NK-92 treated with Interleukin-12 subunit alpha and Interleukin-12 subunit beta, amount 100 ng/mL, for 24 hours (cell line): ENCODE data around the gene GRID2.
"Not testable (repeated sequence)": the region's sequence is repeated elsewhere in the genome, so short reads cannot be mapped to it uniquely, and the experiment has no call there.

Experiments used
- DNase-seq: peaks from one replicate; lab custom pipeline; 2025; lab: John Stamatoyannopoulos, UW

The GRID2 gene

GRCh38 chr4:92444143-92444843 lies 140.5 kb downstream of the GRID2 start:
- not testable (repeated sequence) for DNase-seq

DNA sequence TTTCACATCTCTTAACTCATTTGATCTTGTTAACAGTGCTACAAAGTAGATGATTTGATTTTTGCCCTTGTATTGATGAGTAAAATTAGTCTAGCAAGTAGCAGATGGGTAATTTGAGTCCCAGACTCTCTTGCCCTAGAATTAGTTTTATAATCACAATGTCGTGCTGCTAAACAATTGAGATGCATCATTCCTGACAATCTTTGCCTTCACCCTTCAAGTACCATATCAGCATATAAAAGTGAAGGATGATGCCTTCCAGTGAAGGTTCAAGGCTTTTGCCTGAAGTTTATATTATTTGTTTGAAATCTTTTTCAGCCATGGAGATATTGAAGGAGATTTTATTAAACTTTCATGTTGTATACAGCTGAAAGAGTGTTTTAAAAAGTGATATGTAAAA lies 141.4 kb downstream of the GRID2 start:
- no peak for DNase-seq

- no peak for DNase-seq
These were observed 143.6 kb downstream of the GRID2 start for GRCh38 chr4:92447255-92447905.

- not testable (repeated sequence) for DNase-seq
These were observed 144.4 kb downstream of the GRID2 start for GRCh38 chr4:92448176-92448575.

- DNase-seq, result no peak
These were observed 146.9 kb downstream of the GRID2 start for GRCh38 chr4:92450694-92451093.

GRCh38 chr4:92451782-92452181 lies 148.0 kb downstream of the GRID2 start:
- DNase-seq, result no peak

DNA sequence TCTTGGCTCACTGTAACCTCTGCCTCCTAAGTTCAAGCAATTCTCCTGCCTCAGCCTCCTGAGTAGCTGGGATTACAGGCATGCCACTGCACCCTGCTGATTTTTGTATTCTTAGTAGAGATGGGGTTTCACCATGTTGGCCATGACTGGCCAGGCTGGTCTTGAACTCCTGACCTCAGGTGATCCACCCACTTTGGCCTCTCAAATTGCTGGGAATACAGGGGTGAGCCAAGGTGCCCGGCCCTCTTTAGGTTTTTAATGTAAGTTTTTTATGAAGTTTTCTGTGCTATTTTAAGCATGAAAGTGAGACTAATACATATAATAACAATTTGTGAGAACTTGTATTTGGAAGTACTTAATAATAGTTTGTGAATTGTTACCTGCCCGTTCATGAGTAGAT lies 148.6 kb downstream of the GRID2 start:
- not testable (repeated sequence) for DNase-seq

DNA sequence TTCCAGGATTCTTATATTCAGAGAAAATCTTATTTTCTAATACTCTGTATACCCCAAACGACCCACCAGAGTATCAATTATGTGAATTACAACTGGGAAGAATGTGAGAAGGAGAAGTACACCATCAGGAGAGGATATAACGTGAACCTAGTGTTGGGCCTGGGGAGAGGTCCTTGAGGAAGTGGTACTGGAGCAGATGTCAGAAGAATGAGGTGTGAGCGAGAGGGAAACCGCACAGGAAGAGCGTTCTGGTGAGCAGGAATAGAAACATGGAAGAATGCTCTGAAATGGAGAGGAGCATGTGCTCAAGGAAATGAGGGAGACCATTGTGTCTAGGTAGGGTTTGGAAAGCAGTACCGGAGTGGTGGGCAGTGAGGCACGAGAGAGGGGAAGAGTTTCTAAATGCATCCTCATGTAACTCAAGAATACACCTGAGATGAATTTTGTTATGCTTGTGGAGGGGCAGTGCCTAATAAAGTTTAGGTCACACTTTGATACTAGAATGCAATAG lies 151.6 kb downstream of the GRID2 start:
- no peak for DNase-seq

- no peak for DNase-seq
These were observed 152.2 kb downstream of the GRID2 start for GRCh38 chr4:92455951-92456350.

DNA sequence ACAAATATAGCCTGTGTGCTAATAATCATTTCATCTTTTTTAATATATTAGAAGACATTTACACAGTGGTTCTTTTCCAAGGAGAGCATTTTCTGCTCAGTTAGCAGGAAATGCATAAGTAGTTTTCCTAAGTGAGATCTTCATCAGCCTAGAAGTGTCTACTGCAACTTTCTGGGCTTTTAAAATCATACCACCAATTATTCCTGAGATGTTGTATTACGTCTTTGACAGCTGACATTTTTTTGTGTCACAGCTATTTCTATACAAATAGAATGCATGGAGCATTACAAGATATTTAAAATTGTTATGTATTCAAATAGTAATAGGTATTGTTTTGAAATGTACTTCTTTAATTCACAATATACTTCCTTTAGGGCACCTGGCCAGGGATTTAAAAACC lies 158.0 kb downstream of the GRID2 start:
- no peak for DNase-seq

DNA sequence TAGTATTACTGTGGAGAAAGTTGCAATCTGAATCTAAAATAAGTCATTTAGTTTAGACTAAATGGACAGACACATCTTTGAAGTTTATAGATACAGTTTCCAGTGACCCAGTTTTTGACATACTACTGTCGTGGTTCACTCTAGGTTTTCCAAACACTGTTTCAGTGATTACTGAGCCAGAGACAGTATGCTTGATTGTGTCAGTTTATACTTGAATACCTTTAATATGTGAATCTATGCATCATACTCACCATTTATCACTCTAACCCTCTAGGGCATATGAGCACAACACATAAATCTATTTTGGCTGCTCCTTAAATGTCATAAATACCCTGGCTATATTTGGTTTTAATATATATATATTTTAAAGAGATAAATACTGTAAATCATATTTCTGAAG lies 173.5 kb downstream of the GRID2 start:
- no peak for DNase-seq

DNA sequence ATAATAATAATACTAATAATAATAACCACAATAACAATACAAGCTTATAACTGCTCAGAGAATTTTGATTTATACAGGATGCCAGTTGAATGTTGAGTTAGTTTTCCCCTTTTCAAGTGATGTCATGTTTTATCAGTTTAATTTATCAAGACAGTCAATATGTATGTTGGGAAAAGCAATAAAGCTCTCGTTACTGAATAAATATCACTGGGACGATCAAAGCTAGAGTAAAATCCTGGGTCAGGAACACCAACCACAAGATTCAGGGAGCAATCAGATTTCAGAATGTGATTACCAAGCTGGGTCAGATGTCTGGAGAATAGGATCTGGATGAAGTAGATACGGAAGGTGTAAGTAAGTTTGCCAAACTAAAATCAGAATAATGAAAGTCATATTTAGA lies 179.6 kb downstream of the GRID2 start:
- no peak for DNase-seq

GRCh38 chr4:92488496-92488895 lies 184.7 kb downstream of the GRID2 start:
- DNase-seq, result no peak

DNA sequence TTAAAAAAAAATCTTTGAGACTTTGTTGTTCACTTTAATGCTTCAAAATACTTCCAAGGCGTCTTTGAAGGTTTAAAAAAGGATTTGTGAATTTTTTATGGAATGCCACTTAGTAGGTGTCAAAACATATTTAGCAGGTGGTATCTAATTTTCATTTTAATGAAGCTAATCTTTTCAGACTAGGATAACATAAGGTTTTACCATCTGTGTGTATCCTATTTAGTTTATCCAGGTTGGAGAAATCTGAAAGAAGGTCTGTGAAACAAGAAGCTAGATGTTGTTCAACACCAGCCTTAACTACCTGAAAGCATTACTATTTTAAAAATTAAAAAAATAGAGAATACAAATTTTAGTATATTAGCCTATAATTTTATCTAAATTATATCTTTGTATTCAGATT lies 193.4 kb downstream of the GRID2 start:
- DNase-seq, result no peak

- DNase-seq, result no peak
These were observed 197.7 kb downstream of the GRID2 start for GRCh38 chr4:92501456-92501855.

- no peak for DNase-seq
These were observed 203.2 kb downstream of the GRID2 start for GRCh38 chr4:92506933-92507332.

- no peak for DNase-seq
These were observed 210.9 kb downstream of the GRID2 start for GRCh38 chr4:92514627-92515026.

DNA sequence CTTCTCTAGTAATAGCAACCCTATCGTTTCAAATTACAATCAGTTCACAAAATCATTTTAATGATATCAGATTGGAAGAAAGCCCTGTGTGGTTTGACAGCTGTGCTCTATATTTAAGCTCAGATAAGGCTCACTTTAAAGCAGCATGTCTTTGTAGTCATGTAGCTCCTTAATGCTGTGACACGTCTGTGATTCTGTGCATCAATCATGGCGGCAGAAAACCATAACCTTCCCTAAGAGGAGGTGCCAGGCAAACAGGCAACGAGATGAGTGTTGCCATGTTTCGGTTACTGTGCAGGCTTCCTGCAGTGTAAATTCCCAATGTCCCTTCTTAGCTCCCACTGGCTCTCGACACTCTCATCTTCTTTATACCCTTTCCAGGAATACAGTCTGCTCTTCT lies 212.7 kb downstream of the GRID2 start:
- no peak for DNase-seq

DNA sequence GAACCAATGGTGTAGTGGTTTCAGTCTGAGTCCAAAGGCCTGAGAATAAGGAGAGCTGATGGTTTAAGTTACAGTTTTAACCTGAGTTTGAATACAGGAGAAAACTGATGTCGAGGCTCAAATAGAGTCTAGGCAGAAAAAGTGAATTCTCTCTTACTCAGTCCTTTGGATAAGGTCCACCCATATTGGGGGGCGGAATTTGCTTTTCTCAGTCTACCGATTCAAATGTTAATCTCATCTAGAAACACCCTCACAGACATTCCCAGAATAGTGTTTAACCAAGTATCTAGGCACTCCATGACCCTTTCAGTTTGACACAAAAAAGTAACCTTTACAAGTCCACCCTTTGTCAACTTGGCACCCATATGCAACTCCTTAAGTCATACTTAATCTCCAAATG lies 216.0 kb downstream of the GRID2 start:
- no peak for DNase-seq

- DNase-seq, result no peak
These were observed 216.8 kb downstream of the GRID2 start for GRCh38 chr4:92520563-92520962.

DNA sequence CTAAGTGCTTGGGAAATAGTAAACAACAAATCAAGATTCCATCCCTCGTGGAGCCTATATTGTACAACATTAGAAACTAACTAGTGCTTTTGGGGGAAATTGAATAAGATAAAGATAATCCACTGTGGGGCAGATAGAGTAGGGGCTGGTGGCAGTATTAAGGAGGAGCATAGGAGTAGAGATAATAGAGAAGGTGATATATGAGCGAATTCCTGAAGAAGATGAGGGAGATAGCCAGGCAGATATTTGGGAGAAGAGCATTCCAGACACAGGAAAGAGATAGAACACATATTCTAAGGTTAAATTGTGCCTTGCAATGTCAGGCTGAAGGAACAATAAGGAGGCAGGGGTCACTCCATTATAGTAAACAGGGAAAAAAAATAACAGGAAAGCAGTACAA lies 218.2 kb downstream of the GRID2 start:
- DNase-seq, result no peak

- DNase-seq, result no peak
These were observed 218.6 kb downstream of the GRID2 start for GRCh38 chr4:92522356-92522755.

DNA sequence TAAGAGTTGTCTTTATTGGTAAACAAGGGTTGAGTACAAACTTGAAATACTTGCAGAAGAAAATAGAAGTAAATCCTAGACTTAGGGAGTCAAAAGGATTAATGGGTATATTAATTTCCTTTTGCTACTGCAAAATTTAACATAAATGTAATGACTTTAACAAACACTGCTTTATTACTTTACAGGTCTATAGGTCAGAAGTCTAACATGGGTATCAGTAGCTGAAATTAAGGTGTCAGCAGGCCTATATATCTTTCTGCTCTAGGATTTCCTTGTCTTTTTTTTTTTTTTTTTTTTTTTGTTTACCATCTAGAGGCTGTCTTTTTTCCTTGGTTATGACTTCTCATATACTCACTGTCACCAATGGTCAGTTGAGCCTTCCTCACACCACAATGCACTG lies 220.4 kb downstream of the GRID2 start:
- DNase-seq, result no peak

- no peak for DNase-seq
These were observed 224.8 kb downstream of the GRID2 start for GRCh38 chr4:92528541-92528940.
